Femur (tissue), 1 donor: ENCODE results near the gene PTGES2.
"Not testable (repeated sequence)": the region's sequence is repeated elsewhere in the genome, so short reads cannot be mapped to it uniquely, and the experiment has no call there.

Experiments used
- DNase-seq: peaks from one replicate; pipeline ENCODE4 v3.0.0-alpha.2; 2017

PTGES2 gene

GRCh38 chr9:128136816-128137793 lies 9.6 kb upstream of the PTGES2 start:
- no peak for DNase-seq

- DNase-seq = not testable (repeated sequence)
These were observed 8.0 kb upstream of the PTGES2 start for GRCh38 chr9:128135561-128135960.

- DNase-seq = peak; percentile 74
These were observed 4.6 kb upstream of the PTGES2 start for GRCh38 chr9:128132139-128132538.

- not testable (repeated sequence) for DNase-seq
These were observed 3.8 kb upstream of the PTGES2 start for GRCh38 chr9:128131346-128131745.

GRCh38 chr9:128130651-128131050 lies 3.1 kb upstream of the PTGES2 start:
- DNase-seq = not testable (repeated sequence)

- not testable (repeated sequence) for DNase-seq
These were observed 2.6 kb upstream of the PTGES2 start for GRCh38 chr9:128129976-128130590.

GRCh38 chr9:128128836-128129590 lies 1.5 kb upstream of the PTGES2 start:
- DNase-seq = no peak

- DNase-seq = peak; percentile 91
These were observed 684 bp upstream of the PTGES2 start for GRCh38 chr9:128127990-128128835.

GRCh38 chr9:128125580-128126354 lies 1.8 kb downstream of the PTGES2 start:
- no peak for DNase-seq

GRCh38 chr9:128124873-128125579 lies 2.5 kb downstream of the PTGES2 start:
- DNase-seq = peak; percentile 65

- no peak for DNase-seq
These were observed 3.1 kb downstream of the PTGES2 start for GRCh38 chr9:128124451-128124850.

- no peak for DNase-seq
These were observed 4.0 kb downstream of the PTGES2 start for GRCh38 chr9:128123451-128124080.

GRCh38 chr9:128122809-128123175 lies 4.7 kb downstream of the PTGES2 start:
- DNase-seq = no peak

GRCh38 chr9:128121924-128122808 lies 5.4 kb downstream of the PTGES2 start:
- DNase-seq = no peak

- no peak for DNase-seq
These were observed 6.1 kb downstream of the PTGES2 start for GRCh38 chr9:128121466-128121810.

GRCh38 chr9:128120741-128121465 lies 6.6 kb downstream of the PTGES2 start:
- no peak for DNase-seq

- DNase-seq = peak; percentile 4
These were observed 7.3 kb downstream of the PTGES2 start for GRCh38 chr9:128120061-128120740.
